OCI-LY7 (cell line): ENCODE measurements around the gene RPS6KB2. TPM values are rescaled to one million over a fixed set of nuclear protein-coding genes. Genes with fewer than 3 reads are reported as not detected.

Source experiments
- BruUV-seq: library from RNA; stranded (reverse); fragments of 400-500 nt; replicated peaks from 2 replicates; lab custom pipeline; 2021; lab: Mats Ljungman, UMichigan
- CTCF ChIA-PET: fragments of 300-600 bp; sonication (Branson Sonifier 250); formaldehyde crosslinking; loops from one replicate; lab custom pipeline; 2022; ENCODE audit warnings: antibody characterized with exemption; ENCODE audit not compliant: unreplicated experiment; lab: Charles Lee
- POLR2A ChIA-PET: fragments of 300-600 bp; sonication (Branson Sonifier 250); formaldehyde crosslinking; loops from one replicate; lab custom pipeline; 2022; ENCODE audit warnings: antibody characterized with exemption; lab: Charles Lee
- DNase-seq: peaks from one replicate; pipeline ENCODE4 v3.0.0-alpha.2; 2015; ENCODE audit warnings: low spot score
- H2AFZ ChIP-seq: fragments of 200-600 bp; sonication (generic), shearing (Covaris generic); 2 replicates; pipeline ENCODE4 v1.6.1; 2014; ENCODE audit warnings: mild to moderate bottlenecking, antibody characterized with exemption, low read length, moderate library complexity
- H3K27ac ChIP-seq: fragments of 200-600 bp; sonication (generic); 2 replicates; pipeline ENCODE4 v1.5.1; 2014; ENCODE audit warnings: mixed run types, low read depth, mild to moderate bottlenecking, moderate library complexity, low read length, inconsistent platforms; ENCODE audit not compliant: poor library complexity, severe bottlenecking
- H3K36me3 ChIP-seq: fragments of 200-600 bp; sonication (generic); 2 replicates; pipeline ENCODE4 v1.6.1; 2014; ENCODE audit warnings: mild to moderate bottlenecking, antibody characterized with exemption, low read length, moderate library complexity, mixed read lengths; ENCODE audit not compliant: insufficient read depth
- H3K4me1 ChIP-seq: fragments of 200-600 bp; sonication (generic); 2 replicates; pipeline ENCODE4 v1.5.1; 2014; ENCODE audit warnings: mild to moderate bottlenecking, low read length; ENCODE audit not compliant: insufficient read depth, poor library complexity, severe bottlenecking
- H3K4me2 ChIP-seq: fragments of 200-600 bp; sonication (generic); 2 replicates; pipeline ENCODE4 v1.6.1; 2014; ENCODE audit warnings: mild to moderate bottlenecking, low read length
- H3K4me3 ChIP-seq: fragments of 200-600 bp; sonication (generic); 2 replicates; pipeline ENCODE4 v1.5.1; 2014; ENCODE audit warnings: mild to moderate bottlenecking, low read depth, low read length; ENCODE audit not compliant: poor library complexity, severe bottlenecking
- H3K79me2 ChIP-seq: fragments of 200-600 bp; sonication (generic); 2 replicates; pipeline ENCODE4 v1.6.1; 2016; ENCODE audit warnings: low read depth, mild to moderate bottlenecking, low read length, moderate library complexity, mixed read lengths; ENCODE audit not compliant: insufficient read depth
- H3K9me2 ChIP-seq: fragments of 200-600 bp; sonication (generic); 2 replicates; pipeline ENCODE4 v1.6.1; 2016; ENCODE audit warnings: mild to moderate bottlenecking, low read length, mixed read lengths; ENCODE audit not compliant: insufficient read depth
- H3K9me3 ChIP-seq: fragments of 200-600 bp; sonication (generic); 2 replicates; pipeline ENCODE4 v1.6.1; 2014; ENCODE audit warnings: mild to moderate bottlenecking, mixed run types, low read length, mixed read lengths
- H4K20me1 ChIP-seq: fragments of 200-600 bp; sonication (generic); 2 replicates; pipeline ENCODE4 v1.6.1; 2014; ENCODE audit warnings: mild to moderate bottlenecking, antibody characterized with exemption, low read length, moderate library complexity, mixed read lengths; ENCODE audit not compliant: insufficient read depth
- EZH2phosphoT487 ChIP-seq: fragments of 200-600 bp; sonication (generic); IDR thresholded peaks from 2 replicates; pipeline ENCODE4 v1.6.1; 2018; ENCODE audit warnings: low read depth, borderline replicate concordance, mild to moderate bottlenecking, mixed run types, antibody characterized with exemption, low read length, moderate library complexity, mixed read lengths
- intact Hi-C: fragments of 100-400 bp; cut with micrococcal nuclease; formaldehyde crosslinking; loops from one replicate; pipeline ENCODE4 v1.10.0; 2022; ENCODE audit not compliant: unreplicated experiment
- total RNA-seq, 2 experiments: library from RNA; depleted of rRNA in 1 of 2; stranded (reverse); fragments of >200 nt in 1 of 2; shearing (Covaris generic) in 1 of 2; gene quantifications; 2 replicates each; pipeline ENCODE4 v1.2.3, GENCODE V29; 2014 to 2022
- TF ChIP-seq, protein P1 (sequence below): fragments of 200-600 bp; sonication (generic); conservative IDR thresholded peaks from 2 replicates; pipeline ENCODE4 v1.5.1; 2014; ENCODE audit warnings: mild to moderate bottlenecking, antibody characterized with exemption, low read length, moderate library complexity, mixed read lengths

The RPS6KB2 gene
- total RNA-seq, 2 experiments from 2014 or later = 48.3 to 69.4 TPM

DNA sequence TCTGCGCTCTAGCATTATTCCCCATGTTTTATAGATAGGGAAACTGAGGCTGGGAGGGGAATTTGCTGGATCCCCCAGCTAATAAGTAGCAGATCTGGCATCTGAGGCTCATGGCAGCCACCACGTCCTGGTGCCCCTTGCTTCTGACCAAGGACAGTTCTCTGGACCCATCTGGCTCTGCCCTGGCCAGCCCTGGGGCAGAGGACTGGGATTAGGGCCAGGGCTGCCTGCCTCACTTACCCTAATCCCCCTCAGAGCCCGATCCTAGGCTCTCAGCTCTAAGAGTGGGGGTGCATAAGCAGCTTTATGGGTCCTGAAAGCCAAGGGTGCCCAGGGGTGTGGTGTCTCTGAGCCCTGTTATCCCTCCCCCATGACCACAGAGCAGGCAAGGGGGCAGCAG, 26.8 kb downstream of the RPS6KB2 start, which contains the start of gene CABP4:
Gene CABP4, plus strand, starts transcription at position 301 of the 400 bp plus-strand sequence. Its CDS starts 70 bp downstream, at position 371.
- no peak within 1 kb of the TSS for H2AFZ ChIP-seq
- H4K20me1 ChIP-seq = no peaks in the 10 kb centered on the region
- no TSS peak for BruUV-seq
- H3K79me2 ChIP-seq = no peaks in the 10 kb centered on the region
- POLR2A ChIA-PET = interaction anchor here (0.6 kb wide), 1 partner anchor 30 kb away, joined by 3 read pairs; no protein-coding TSS in a partner anchor
- H3K4me1 ChIP-seq = peaks cover 41% of the 10 kb centered on the region
- no peak for DNase-seq
- CTCF ChIA-PET = no interaction called here
- H3K9me3 ChIP-seq = no peaks in the 10 kb centered on the region
- no peak within 1 kb of the TSS for H3K27ac ChIP-seq
- intact Hi-C loops = no loop called here
- no peak for TF ChIP-seq EZH2phosphoT487
- TF ChIP-seq, protein P1, sequence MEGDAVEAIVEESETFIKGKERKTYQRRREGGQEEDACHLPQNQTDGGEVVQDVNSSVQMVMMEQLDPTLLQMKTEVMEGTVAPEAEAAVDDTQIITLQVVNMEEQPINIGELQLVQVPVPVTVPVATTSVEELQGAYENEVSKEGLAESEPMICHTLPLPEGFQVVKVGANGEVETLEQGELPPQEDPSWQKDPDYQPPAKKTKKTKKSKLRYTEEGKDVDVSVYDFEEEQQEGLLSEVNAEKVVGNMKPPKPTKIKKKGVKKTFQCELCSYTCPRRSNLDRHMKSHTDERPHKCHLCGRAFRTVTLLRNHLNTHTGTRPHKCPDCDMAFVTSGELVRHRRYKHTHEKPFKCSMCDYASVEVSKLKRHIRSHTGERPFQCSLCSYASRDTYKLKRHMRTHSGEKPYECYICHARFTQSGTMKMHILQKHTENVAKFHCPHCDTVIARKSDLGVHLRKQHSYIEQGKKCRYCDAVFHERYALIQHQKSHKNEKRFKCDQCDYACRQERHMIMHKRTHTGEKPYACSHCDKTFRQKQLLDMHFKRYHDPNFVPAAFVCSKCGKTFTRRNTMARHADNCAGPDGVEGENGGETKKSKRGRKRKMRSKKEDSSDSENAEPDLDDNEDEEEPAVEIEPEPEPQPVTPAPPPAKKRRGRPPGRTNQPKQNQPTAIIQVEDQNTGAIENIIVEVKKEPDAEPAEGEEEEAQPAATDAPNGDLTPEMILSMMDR = no peak
- H3K4me3 ChIP-seq = no peak within 1 kb of the TSS
- H3K36me3 ChIP-seq = no peaks in the 10 kb centered on the region
- H3K9me2 ChIP-seq = no peaks in the 10 kb centered on the region
- H3K4me2 ChIP-seq = no peak within 1 kb of the TSS

DNA sequence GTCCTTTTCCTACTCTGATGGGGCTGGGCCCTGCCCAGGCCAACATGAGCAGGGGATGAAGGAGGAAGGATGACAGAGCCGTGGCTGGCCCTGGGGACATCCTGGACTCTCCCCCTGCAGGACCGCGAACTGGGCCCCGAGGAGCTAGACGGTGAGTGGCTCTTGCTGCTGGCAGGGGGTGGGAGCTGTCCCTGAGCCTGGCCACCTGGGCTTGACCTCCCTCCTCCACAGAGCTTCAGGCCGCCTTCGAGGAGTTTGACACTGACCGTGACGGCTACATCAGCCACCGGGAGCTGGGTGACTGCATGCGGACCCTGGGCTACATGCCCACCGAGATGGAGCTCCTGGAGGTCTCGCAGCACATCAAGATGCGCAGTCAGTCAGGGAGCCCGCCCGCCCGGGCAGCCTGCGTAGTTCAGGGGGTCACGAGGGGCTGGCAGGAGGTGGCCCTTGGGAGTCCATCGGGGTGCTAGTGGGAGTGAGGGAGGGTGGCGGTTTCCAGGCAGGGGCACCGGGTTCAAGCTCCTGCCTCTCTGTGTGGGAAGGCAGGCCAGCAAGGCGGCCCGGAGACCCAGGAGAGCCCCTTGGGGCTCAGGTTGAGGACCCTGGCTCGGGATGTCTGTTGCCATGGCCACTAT, 27.9 kb downstream of the RPS6KB2 start:
- Histone ChIP-seq H3K36me3 (no peaks in the 10 kb centered on the region), H3K4me2 (no peak overlapping the region), H3K9me2 (no peaks in the 10 kb centered on the region), H3K27ac (no peak overlapping the region), H2AFZ (no peak overlapping the region), H3K4me1 (peaks cover 41% of the 10 kb centered on the region), H4K20me1 (no peaks in the 10 kb centered on the region), H3K79me2 (no peaks in the 10 kb centered on the region), H3K9me3 (no peaks in the 10 kb centered on the region), H3K4me3 (no peak overlapping the region)
- no peak for TF ChIP-seq EZH2phosphoT487
- TF ChIP-seq, protein P1 = no peak
- POLR2A ChIA-PET = interaction anchor here (1.0 kb wide), 1 partner anchor 19 kb away, joined by 4 read pairs; the partner anchor contains the start of gene PTPRCAP
- no peak for DNase-seq
- CTCF ChIA-PET = interaction anchor here (0.5 kb wide), 1 partner anchor 17 kb away, joined by 3 read pairs; no protein-coding TSS in a partner anchor
- intact Hi-C loops = no loop called here
- no TSS peak for BruUV-seq

DNA sequence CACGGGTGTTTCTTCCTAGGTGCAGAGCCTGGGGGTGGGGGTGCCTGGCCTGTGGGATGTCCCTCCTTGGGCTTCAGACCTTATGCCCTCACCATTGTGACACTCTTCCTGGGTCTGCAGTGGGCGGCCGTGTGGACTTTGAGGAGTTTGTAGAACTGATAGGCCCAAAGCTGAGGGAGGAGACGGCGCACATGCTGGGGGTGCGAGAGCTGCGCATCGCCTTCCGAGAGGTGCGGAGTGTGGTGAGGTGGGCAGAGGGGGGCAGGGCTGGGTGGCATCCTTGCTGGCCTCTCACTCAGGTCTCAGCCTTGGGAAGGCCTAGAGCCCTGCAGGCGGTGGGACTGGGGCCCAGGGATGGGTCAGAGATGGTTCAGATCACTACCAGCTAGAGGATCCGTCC, 29.2 kb downstream of the RPS6KB2 start:
- Histone ChIP-seq H3K9me3 (no peaks in the 10 kb centered on the region), H3K4me1 (peaks cover 43% of the 10 kb centered on the region), H2AFZ (no peak overlapping the region), H3K79me2 (no peaks in the 10 kb centered on the region), H4K20me1 (no peaks in the 10 kb centered on the region), H3K4me2 (no peak overlapping the region), H3K27ac (no peak overlapping the region), H3K4me3 (no peak overlapping the region), H3K36me3 (no peaks in the 10 kb centered on the region), H3K9me2 (no peaks in the 10 kb centered on the region)
- ChIA-PET CTCF (no interaction called here), POLR2A (interaction anchor here (2.0 to 5.3 kb wide), 3 partner anchors 9 to 20 kb away, joined by 13 to 38 read pairs (median 37); partner anchors contain the start of genes PTPRCAP and TMEM134)
- intact Hi-C loops = no loop called here
- no TSS peak for BruUV-seq
- DNase-seq = no peak
- TF ChIP-seq, protein P1 = no peak
- no peak for TF ChIP-seq EZH2phosphoT487
